ENCODE data around the gene POLR2E.

- TF ChIP-seq EZH2 (IDR thresholded peaks at IDR 0.05), result no peak
- TF ChIP-seq POLR2AphosphoS5 (IDR thresholded peaks at IDR 0.05; ENCODE audit: borderline replicate concordance, low read depth, low read length), result no peak
Measured at GRCh38 chr19:1144741-1145140, 49.6 kb upstream of the POLR2E start.

Measured in SK-N-MC (cell line).